H9 (cell line): ENCODE data around the gene GDF15. TPM values are rescaled to one million over a fixed set of nuclear protein-coding genes. Genes with fewer than 3 reads are reported as not detected.

Experiments used
- DNase-seq: peaks from one replicate; pipeline ENCODE4 v3.0.0-alpha.2; 2017
- H2AFZ ChIP-seq: one replicate; pipeline ENCODE4 v1.6.1; 2013; ENCODE audit warnings: mild to moderate bottlenecking, low read length, control low read depth, moderate library complexity
- H2AK5ac ChIP-seq: 2 replicates; pipeline ENCODE4 v1.6.1; 2013; ENCODE audit warnings: low read length, control low read depth, mixed read lengths; ENCODE audit not compliant: insufficient read length
- H2BK120ac ChIP-seq: one replicate; pipeline ENCODE4 v1.6.1; 2013; ENCODE audit warnings: low read depth, mild to moderate bottlenecking, low read length, control low read depth, inconsistent platforms; ENCODE audit not compliant: poor library complexity, severe bottlenecking
- H2BK12ac ChIP-seq: 2 replicates; pipeline ENCODE4 v1.6.1; 2013; ENCODE audit warnings: low read length, control low read depth, mixed read lengths, low read depth; ENCODE audit not compliant: insufficient read length
- H2BK15ac ChIP-seq: 2 replicates; pipeline ENCODE4 v1.6.1; 2013; ENCODE audit warnings: low read depth, low read length, control low read depth
- H2BK20ac ChIP-seq: one replicate; pipeline ENCODE4 v1.6.1; 2013; ENCODE audit warnings: low read depth, mild to moderate bottlenecking, low read length, control low read depth, inconsistent platforms; ENCODE audit not compliant: poor library complexity, severe bottlenecking
- H2BK5ac ChIP-seq: 2 replicates; pipeline ENCODE4 v1.6.1; 2013; ENCODE audit warnings: low read length, control low read depth, mixed read lengths; ENCODE audit not compliant: insufficient read length
- H3K14ac ChIP-seq: 2 replicates; pipeline ENCODE4 v1.6.1; 2013; ENCODE audit warnings: low read length, control low read depth; ENCODE audit not compliant: insufficient read depth
- H3K18ac ChIP-seq: 2 replicates; pipeline ENCODE4 v1.6.1; 2013; ENCODE audit warnings: low read depth, mild to moderate bottlenecking, mixed read lengths, low read length, control low read depth; ENCODE audit not compliant: insufficient read length
- H3K23ac ChIP-seq: 2 replicates; pipeline ENCODE4 v1.6.1; 2013; ENCODE audit warnings: low read length, control low read depth, mixed read lengths, low read depth; ENCODE audit not compliant: insufficient read length
- H3K23me2 ChIP-seq: 2 replicates; pipeline ENCODE4 v1.6.1; 2013; ENCODE audit warnings: low read depth, mild to moderate bottlenecking, mixed read lengths, low read length, control low read depth; ENCODE audit not compliant: insufficient read length, poor library complexity, severe bottlenecking
- H3K27ac ChIP-seq: 2 replicates; pipeline ENCODE4 v1.5.1; 2013; ENCODE audit warnings: low read length, control low read depth, mixed read lengths, low read depth; ENCODE audit not compliant: insufficient read length
- H3K27me3 ChIP-seq: 2 replicates; pipeline ENCODE4 v1.6.1; 2013; ENCODE audit warnings: low read length, control low read depth, inconsistent platforms; ENCODE audit not compliant: insufficient read depth
- H3K4ac ChIP-seq: 2 replicates; pipeline ENCODE4 v1.6.1; 2013; ENCODE audit warnings: low read depth, mild to moderate bottlenecking, control low read depth, inconsistent platforms, low read length, moderate library complexity
- H3K4me1 ChIP-seq: 2 replicates; pipeline ENCODE4 v1.6.1; 2013; ENCODE audit warnings: low read length, control low read depth, inconsistent platforms; ENCODE audit not compliant: insufficient read depth
- H3K4me2 ChIP-seq: 2 replicates; pipeline ENCODE4 v1.6.1; 2013; ENCODE audit warnings: low read length, control low read depth, mixed read lengths; ENCODE audit not compliant: insufficient read length, insufficient read depth
- H3K56ac ChIP-seq: 2 replicates; pipeline ENCODE4 v1.6.1; 2013; ENCODE audit warnings: low read depth, mild to moderate bottlenecking, mixed read lengths, low read length, control low read depth; ENCODE audit not compliant: insufficient read length
- H3K79me1 ChIP-seq: 2 replicates; pipeline ENCODE4 v1.6.1; 2013; ENCODE audit warnings: low read depth, mild to moderate bottlenecking, moderate library complexity, low read length, control low read depth, inconsistent platforms; ENCODE audit not compliant: insufficient read depth, poor library complexity, severe bottlenecking
- H3K79me2 ChIP-seq: 2 replicates; pipeline ENCODE4 v1.6.1; 2013; ENCODE audit warnings: low read length, control low read depth, inconsistent platforms; ENCODE audit not compliant: insufficient read depth
- H3K9ac ChIP-seq: 2 replicates; pipeline ENCODE4 v1.6.1; 2013; ENCODE audit warnings: low read length, control low read depth, mixed read lengths; ENCODE audit not compliant: insufficient read length; ENCODE audit errors: extremely low read depth
- H3K9me3 ChIP-seq: one replicate; pipeline ENCODE4 v1.6.1; 2013; ENCODE audit warnings: low read depth, low read length, inconsistent platforms; ENCODE audit not compliant: control insufficient read depth
- H3T11ph ChIP-seq: one replicate; pipeline ENCODE4 v1.6.1; 2013; ENCODE audit warnings: mild to moderate bottlenecking, low read length, control low read depth, inconsistent platforms
- H4K20me1 ChIP-seq: one replicate; pipeline ENCODE4 v1.6.1; 2013; ENCODE audit not compliant: control insufficient read depth, insufficient read length, insufficient read depth
- H4K5ac ChIP-seq: 2 replicates; pipeline ENCODE4 v1.6.1; 2013; ENCODE audit warnings: low read depth, mild to moderate bottlenecking, mixed read lengths, low read length, control low read depth; ENCODE audit not compliant: insufficient read length
- H4K8ac ChIP-seq: replicated peaks from 2 replicates; pipeline ENCODE4 v1.6.1; 2013; ENCODE audit warnings: low read length, control low read depth, mixed read lengths, low read depth; ENCODE audit not compliant: insufficient read length
- H4K91ac ChIP-seq: 2 replicates; pipeline ENCODE4 v1.6.1; 2013; ENCODE audit warnings: low read depth, mild to moderate bottlenecking, moderate library complexity, mixed read lengths, low read length, control low read depth; ENCODE audit not compliant: insufficient read length
- H3K27ac Mint-ChIP-seq, 3 experiments: 2 replicates in 2 of 3; 3 replicates in 1 of 3; pipeline ENCODE4 v1.8.0; 2020 to 2021; ENCODE audit warnings: mixed read lengths in 3 of 3, mild to moderate bottlenecking in 1 of 3, moderate library complexity in 1 of 3
- H3K27me3 Mint-ChIP-seq: 2 replicates; pipeline ENCODE4 v1.8.0; 2021; ENCODE audit warnings: low read depth, mild to moderate bottlenecking, moderate library complexity, mixed read lengths
- H3K36me3 Mint-ChIP-seq, 3 experiments: 2 replicates in 2 of 3; 3 replicates in 1 of 3; pipeline ENCODE4 v1.8.0; 2020 to 2021; ENCODE audit warnings: low read depth in 3 of 3, mixed read lengths in 3 of 3; ENCODE audit not compliant: insufficient read depth in 1 of 3
- H3K4me1 Mint-ChIP-seq, 2 experiments: 2 replicates each; pipeline ENCODE4 v1.8.0; 2020; ENCODE audit warnings: mixed read lengths in 2 of 2
- H3K4me3 Mint-ChIP-seq, 2 experiments: 2 replicates in 1 of 2; 3 replicates in 1 of 2; pipeline ENCODE4 v1.8.0; 2020 to 2021; ENCODE audit warnings: mild to moderate bottlenecking in 2 of 2, mixed read lengths in 2 of 2, moderate library complexity in 1 of 2
- H3K9me3 Mint-ChIP-seq, 2 experiments: 2 replicates in 1 of 2; 3 replicates in 1 of 2; pipeline ENCODE4 v1.8.0; 2020; ENCODE audit warnings: mild to moderate bottlenecking in 2 of 2, mixed read lengths in 2 of 2, moderate library complexity in 1 of 2
- CTCF ChIP-seq: fragments of 200-600 bp; sonication (generic); conservative IDR thresholded peaks from 3 replicates; pipeline ENCODE4 v1.8.0; 2021; ENCODE audit warnings: antibody characterized with exemption, mild to moderate bottlenecking
- WGBS: extraction: QIAGEN DNeasy Blood & Tissue Kit; methylation state at CpG from one replicate; pipeline ENCODE4 v1.1.7; 2013; ENCODE audit warnings: missing lambda C conversion rate, low lambda C conversion rate, mixed read lengths; ENCODE audit not compliant: insufficient read length; ENCODE audit errors: extremely low coverage; 5-methylcytosine and 5-hydroxymethylcytosine counted together
- total RNA-seq: library from RNA; stranded (reverse); gene quantifications from 2 replicates; pipeline ENCODE4 v1.2.1, GENCODE V29; 2021

Gene GDF15
- total RNA-seq, 1 experiment from 2014 or later = 5.7 TPM

DNA sequence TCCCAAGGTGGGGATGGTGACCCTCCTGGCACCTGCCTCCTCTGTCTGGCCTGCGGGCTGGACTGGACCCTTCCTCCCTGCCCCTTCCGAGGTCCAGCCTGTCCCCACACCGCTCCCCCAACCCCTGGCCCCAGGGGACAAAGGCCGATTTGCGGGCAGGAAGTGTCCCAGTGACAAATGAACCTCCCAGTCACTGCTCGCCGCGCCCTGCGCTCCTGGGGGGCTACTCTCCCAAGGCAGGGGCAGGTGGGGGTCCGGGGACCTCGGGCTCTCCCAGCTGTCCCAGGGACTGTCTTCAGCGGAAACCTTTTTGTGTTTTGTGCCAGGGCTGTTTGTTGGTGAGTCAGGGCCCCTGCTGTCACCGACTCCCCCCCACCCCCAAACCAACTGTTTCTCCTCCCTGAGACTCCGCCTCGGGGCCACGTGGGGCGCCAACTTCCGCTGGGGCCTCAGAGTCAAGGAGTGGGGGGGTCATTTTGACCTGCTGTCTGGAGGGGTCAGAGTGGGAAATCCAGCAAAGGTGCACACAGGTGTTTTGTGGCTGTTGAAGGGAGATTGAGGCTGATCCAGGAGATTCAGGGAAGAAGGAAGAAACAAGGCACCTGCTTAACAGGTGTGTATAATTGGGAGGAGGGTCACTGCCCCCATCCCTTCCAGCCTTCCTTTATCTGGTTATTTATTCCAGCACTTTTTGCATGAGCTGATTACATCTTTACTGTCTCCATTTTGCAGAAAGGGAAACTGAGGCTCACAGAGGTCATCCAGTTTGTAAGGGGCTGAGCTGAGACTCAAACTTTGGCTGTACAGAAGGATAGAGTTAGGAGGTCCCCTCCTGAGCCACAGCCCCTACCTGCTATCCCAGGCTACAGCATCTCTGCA, 44.7 kb upstream of the GDF15 start:
- H3K4me1 Mint-ChIP-seq = peaks cover 36 to 45% of the 10 kb centered on the region in 2 experiments
- Histone ChIP-seq H3K79me2 (no peaks in the 10 kb centered on the region), H2BK5ac (no peak overlapping the region), H3T11ph (no peak overlapping the region), H3K9ac (peak overlapping the region; percentile 16), H3K9me3 (no peaks in the 10 kb centered on the region), H4K20me1 (no peaks in the 10 kb centered on the region), H3K27me3 (no peaks in the 10 kb centered on the region), H3K56ac (no peak overlapping the region), H3K23ac (no peak overlapping the region), H2BK12ac (no peak overlapping the region), H2AFZ (no peak overlapping the region), H3K79me1 (no peaks in the 10 kb centered on the region), H4K91ac (no peak overlapping the region), H3K4me1 (peaks cover 2% of the 10 kb centered on the region), H3K4ac (no peak overlapping the region), H3K18ac (peak overlapping the region; percentile 11), H3K4me2 (peak overlapping the region; percentile 33), H3K14ac (0 out of 2 replicates have a peak overlapping the region, but pooled peaks have one; percentile 20), H3K27ac (no peak overlapping the region), H2BK120ac (no peak overlapping the region), H2BK15ac (no peak overlapping the region), H3K23me2 (peaks cover 7% of the 10 kb centered on the region), H4K5ac (no peak overlapping the region), H2BK20ac (no peak overlapping the region), H4K8ac (no peak overlapping the region), H2AK5ac (no peak overlapping the region)
- peak; percentile 52 for DNase-seq
- H3K9me3 Mint-ChIP-seq = no peaks in the 10 kb centered on the region; a peak in 1 of 5 replicates
- no CpG with 5 or more reads among the region's 18 CpGs for WGBS
- TF ChIP-seq CTCF = 0 out of 3 replicates have a peak, but pooled peaks have one; percentile 12
- H3K27me3 Mint-ChIP-seq = no peaks in the 10 kb centered on the region; the same call in 1 of the 2 replicates
- peak overlapping the region in 1 of 3 experiments; percentile 90; a peak in 2 of 7 replicates for H3K27ac Mint-ChIP-seq
- peaks cover 0 to 18% (median 0%) of the 10 kb centered on the region in 3 experiments; a peak in 2 of 7 replicates for H3K36me3 Mint-ChIP-seq
- H3K4me3 Mint-ChIP-seq = peak overlapping the region; percentile 82 to 89
